ENCODE data around the gene ELOVL1.

GRCh38 chr1:43324810-43325209 lies 43.0 kb downstream of the ELOVL1 start:
- TF ChIP-seq EZH2 (IDR thresholded peaks at IDR 0.05; ENCODE audit: low read length): no peak
- TF ChIP-seq CTCF (optimal IDR thresholded peaks at IDR 0.05 in 1 of 3, IDR thresholded peaks at IDR 0.05 in 1 of 3, conservative IDR thresholded peaks at IDR 0.05 in 1 of 3; ENCODE audit: extremely low read depth in 1 of 3, insufficient read depth in 2 of 3, low read length in 3 of 3): no peak

Data from keratinocyte (primary cell).